Activated naive CD4-positive, alpha-beta T cell (primary cell): ENCODE results near the gene OR52A1.

Experiments
- DNase-seq, 4 experiments: peaks; one replicate each; lab custom pipeline; 2025; lab: John Stamatoyannopoulos, UW

The OR52A1 gene

GRCh38 chr11:5131584-5132335 lies 22.8 kb downstream of the OR52A1 start:
- DNase-seq = no peak

GRCh38 chr11:5129457-5129877 lies 25.1 kb downstream of the OR52A1 start:
- no peak for DNase-seq

- DNase-seq = no peak
These were observed 29.5 kb downstream of the OR52A1 start for GRCh38 chr11:5124891-5125620.

- DNase-seq = peak in 1 of 4 experiments; percentile 7
These were observed 30.6 kb downstream of the OR52A1 start for GRCh38 chr11:5123802-5124521.

- no peak for DNase-seq
These were observed 35.7 kb downstream of the OR52A1 start for GRCh38 chr11:5118893-5119292.

- no peak for DNase-seq
These were observed 37.0 kb downstream of the OR52A1 start for GRCh38 chr11:5117588-5117987.

GRCh38 chr11:5115339-5115738 lies 39.2 kb downstream of the OR52A1 start:
- no peak for DNase-seq

GRCh38 chr11:5107285-5107684 lies 47.3 kb downstream of the OR52A1 start:
- DNase-seq = no peak

GRCh38 chr11:5103066-5103465 lies 51.5 kb downstream of the OR52A1 start:
- DNase-seq = no peak

- DNase-seq = no peak
These were observed 52.3 kb downstream of the OR52A1 start for GRCh38 chr11:5102246-5102645.

GRCh38 chr11:5096011-5096410 lies 58.5 kb downstream of the OR52A1 start:
- DNase-seq = no peak
